HG03521 (cell line): ENCODE results near the gene FANCI.

ENCODE experiments used
- ATAC-seq: cut with Tn5 transposase; IDR thresholded peaks from one replicate; pipeline ENCODE4 v1.9.1; 2021; ENCODE audit warnings: mild to moderate bottlenecking, moderate library complexity; ENCODE audit not compliant: unreplicated experiment

Gene FANCI

DNA sequence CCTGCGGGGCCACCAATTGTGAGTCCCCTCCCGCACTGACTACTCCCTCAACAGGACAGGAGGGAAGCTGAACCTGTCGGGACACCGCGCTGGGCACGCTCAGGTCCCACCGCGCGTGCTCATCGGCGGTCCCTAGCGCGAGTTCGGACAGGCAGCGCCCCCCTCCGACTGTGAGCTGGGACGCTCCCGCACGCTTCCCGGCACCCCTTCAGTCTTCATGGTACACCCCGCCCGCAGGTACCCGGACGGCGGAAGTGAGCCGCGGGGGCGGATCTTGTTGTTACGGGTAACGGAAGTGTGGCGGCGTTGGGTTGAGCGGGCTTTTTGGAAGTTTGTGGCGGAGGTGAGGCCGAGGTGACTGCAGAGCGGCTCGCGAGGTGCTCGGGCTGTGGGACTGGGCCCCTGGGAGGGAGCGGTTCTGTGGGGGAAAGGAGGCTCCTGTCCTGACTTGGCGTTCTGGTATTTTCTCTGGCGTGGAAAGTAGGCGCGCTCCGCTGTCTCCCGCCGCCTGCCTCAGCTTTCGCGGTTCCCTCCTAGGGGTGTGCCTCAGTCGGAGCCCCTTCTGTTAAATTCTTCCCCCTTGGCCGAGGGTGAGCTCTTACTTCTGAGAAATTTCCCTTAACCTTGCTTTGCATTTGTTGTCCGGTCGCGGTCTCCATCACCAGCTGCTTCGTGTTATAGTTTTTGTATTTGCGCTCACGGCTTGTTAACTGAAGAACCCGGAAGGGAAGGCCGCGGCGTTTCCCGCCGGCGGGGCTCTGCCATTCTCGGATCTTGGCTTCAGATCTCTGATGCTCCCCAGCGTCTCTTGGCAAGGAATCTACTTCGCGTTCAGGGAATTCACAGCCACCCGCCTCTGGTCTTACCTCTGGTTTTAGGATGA, at the start of gene FANCI:
FANCI (plus strand) TSS at position 289 of the 883 bp plus-strand sequence. CDS start 3,669 bp downstream, outside the sequence.
- ATAC-seq, result peak; percentile 88

DNA sequence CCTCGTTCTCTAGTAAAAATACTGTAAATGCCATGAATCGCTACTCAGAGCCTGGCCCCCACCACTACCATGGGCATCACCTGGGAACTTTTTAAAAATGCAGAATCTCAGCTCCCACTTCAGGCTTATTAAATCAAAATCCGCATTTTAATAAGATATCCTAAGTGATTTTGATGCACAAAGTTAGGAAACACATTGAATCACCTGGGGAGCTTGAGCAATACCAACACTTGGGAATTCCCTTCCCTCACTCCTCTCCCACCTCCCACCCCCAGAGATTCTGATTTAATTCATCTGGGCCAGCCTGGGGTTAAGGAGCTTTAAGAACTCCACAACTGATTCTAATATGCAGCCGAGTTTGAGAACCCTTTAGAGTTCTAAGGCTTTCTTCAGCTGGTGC, 49.2 kb upstream of the FANCI start:
- ATAC-seq, result no peak

DNA sequence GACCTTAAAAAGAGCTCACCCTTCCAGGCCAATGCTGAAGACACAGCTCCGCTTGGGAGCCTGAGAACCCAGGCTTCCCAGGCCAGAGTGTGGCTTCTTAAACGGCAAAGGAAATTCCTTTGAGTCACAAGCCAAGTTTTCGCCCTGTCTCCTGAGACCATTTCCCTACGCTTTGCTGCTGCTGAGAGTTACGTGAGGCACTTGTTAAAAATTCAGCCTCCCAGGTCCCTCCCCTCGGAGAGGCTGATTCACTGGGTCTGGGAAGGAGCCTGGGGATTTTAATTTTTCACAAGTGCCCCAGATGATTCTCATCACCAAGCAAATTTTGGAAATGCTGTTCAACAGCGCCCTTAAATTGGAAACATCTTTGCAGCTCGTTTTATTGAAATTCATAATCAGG, 47.9 kb upstream of the FANCI start:
- ATAC-seq, result no peak

DNA sequence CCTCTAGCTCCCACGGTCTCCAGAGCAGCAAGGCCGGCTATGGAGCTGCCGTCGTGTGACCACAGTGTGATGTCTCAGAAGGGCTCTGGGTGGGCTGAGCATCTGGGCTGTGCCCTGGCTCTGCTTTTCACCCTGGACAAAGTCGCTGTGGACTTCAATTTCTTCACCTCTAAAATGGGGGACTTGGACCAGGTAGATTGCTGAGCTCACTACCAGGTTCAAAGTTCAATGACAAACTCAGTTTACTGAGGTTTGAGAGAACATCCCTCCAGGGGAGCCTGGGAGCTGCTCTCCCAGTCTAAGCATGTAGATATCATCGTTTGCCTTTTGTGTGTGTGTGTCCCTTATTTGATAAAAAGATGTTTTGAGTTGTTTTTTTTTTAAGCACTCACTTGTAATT, 47.5 kb upstream of the FANCI start:
- ATAC-seq, result no peak

DNA sequence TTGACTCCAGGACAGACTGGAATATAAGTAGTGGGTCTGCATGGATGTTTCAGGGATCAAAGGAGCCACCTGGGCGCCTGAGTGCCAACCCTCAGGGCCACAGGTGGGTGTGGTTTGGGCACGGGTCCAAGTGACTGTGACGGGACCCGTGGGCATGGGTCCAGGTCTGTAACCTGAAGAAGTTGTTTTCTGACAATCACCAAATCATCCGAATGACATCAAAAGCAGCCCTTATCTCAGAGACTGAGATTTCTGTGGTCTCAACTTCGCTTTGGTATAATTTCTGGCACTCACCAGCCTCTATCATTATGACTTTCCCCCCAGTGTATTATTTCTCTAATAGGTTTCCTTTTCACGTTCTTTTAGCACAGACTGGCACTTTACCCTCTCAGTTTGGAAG, 46.8 kb upstream of the FANCI start:
- ATAC-seq, result no peak

DNA sequence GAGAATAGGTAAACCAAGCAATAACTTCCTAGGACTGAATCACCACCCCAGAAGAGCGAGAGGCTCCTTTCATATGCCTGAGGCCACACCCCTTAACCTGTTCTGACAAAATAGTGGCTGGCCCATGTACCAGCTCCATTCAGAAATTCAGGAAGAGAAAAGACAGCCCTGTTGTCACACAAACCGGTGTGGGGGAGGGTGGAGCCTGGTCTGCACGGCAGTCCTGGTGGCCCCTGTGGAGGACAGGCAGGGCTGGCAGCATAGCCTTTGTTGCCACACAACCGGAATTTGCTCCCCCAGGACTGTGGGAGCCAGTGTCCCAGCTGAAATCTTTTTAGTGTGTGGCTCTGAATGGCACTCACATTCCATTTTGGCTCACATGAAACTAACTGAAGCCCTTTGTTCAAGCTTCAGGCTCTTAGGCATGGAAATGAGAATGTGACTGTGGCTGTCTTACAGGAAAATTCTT, 46.2 kb upstream of the FANCI start:
- no peak for ATAC-seq

DNA sequence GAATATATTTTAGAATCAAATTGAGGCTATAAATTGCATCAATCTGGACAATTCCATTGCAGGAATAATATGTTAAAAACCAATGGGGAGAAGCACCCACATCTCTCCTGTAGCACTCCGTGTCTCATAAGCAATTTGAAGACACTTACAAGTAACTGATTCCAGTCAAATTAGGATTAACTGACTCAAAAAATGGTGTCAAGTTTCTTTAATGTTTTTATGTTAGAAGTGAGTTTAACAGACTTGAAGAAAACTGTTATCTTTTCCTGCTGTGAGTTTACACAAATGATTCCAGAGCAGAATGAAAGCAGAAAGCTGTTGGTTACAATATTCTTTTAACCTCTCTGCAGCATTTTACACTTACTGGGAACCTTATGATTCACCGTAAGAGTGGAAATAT, 45.6 kb upstream of the FANCI start:
- ATAC-seq, result no peak

DNA sequence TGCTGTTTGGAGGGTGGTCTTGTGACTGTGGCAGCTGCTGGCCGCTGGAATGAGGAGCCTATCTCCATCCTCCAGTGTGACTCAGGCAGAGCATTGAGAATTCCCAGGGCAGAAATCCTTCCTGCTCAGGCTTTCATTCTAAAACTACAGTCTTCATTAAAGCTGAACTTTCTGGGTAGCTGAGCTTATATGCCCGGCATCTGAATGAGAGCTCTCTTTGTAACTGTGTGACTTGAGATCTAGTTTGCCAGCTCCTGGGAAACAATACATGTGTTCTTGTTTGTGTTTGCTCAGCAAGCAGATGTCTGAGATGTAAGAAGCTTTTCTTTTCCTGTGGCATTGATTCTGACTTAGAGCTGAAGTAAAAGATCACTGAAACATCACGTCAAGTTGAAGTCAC, 44.8 kb upstream of the FANCI start:
- ATAC-seq, result no peak

DNA sequence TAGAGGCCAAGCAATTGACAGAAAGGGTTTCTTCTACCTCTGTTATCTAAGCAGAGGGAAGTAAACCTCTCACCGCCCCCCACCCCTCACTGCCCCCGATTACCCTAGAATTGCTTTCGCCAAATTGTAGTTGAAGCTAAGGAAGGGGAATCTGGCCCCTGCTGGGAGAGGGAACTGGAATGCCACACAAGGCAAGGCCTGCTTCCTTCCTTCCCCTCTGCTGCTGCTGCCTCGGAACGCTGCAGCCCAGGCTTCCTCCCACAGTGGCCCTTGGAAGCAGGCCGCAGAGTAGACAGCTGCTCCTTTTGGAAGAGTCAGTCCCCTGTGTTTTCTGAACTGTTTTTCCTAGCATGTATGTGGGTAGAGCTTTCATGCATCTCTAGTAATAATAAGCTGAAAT, 44.0 kb upstream of the FANCI start:
- ATAC-seq, result no peak

DNA sequence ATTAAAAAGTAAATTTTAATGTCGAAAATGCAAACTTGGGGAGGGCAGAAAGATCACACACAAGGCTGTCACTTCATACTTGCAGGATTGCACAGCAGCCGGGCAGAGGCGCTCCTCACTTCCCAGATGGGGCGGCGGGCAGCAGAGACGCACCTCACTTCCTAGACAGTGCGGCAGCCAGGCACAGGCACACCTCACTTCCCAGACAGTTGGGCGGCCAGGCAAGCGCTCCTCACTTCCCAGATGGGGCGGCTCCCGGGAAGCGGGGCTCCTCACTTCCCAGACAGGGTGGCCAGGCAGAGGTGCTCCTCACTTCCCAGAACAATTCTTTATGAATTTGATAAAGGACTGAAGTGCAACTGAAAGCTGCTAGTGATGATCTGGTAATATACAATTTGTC, 43.6 kb upstream of the FANCI start:
- ATAC-seq, result no peak

DNA sequence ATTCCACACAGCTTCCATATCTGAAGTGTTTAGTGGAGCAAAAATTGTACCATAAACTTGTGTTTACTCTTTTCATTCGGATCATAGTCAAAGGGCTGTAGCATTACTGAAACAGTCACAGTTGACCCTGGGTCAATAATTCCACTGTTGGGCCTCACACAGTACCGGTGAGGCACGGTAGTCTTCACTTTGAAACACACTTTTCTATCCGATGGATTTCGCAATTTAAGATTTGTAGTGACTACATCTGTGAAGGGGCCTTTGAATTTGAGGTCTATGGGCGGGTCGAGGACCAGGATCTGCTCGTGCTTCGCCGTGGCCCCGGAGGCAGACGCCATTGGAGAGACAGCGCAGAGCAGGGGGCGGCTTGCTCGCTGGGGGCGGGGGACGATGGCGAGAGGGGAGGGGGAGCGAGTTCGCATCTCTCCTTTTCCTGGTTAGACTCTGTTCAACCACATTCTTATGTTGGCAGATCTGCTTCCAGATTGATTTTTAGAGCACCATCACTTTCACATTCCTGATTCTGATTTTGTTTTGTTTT, 42.2 kb upstream of the FANCI start:
- no peak for ATAC-seq

DNA sequence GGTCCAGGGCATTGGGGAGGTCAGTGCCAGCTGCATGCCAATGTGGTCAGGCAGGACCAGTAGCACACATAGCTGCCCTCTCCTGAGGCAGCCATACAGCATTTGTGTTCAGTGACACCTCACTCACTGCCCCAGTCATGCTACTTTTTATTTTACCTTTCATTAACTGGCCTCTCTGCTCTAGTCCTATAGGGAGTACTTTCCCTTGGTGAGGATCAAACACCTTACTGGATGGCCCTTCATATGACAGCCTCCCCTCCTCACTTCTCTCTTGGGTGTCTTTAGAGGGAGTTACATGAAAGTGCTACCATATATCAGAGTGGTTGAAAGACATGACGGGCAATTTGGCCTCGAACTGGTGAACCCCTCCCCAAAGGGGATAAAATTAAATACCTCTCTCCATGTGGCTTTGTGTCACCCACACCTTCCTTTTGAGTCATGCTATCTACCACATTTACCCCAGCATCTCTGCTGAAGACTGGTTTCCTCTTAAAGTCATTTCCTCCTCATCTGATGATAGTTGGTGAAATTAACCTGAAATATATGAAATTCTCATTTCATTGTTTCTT, 40.0 kb upstream of the FANCI start:
- no peak for ATAC-seq

DNA sequence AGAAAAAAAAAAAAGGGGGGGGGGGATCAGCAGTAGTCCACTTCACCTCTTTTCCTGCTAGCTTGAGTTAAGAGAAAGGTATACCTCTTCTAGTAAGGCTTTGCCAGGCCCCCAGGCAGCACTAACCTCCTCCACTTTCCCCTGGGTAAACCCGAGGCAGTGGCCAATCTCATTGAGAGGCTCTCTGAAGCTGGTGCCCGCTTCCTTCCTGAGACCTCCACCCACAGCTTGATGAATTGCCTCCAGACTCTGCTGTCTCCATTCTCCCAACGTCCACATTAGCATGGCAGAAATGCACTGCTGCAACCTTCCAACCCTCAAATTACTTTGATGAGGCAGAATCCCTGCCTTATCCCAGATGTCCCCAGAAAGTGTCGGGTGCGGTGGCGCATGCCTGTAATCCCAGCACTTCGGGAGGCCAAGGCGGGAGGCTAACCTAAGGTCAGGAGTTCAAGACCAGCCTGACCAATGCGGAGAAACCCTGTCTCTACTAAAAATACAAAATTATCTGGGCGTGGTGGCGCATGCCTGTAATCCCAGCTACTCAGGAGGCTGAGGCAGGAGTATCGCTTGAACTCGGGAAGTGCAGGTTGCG, 37.7 kb upstream of the FANCI start:
- ATAC-seq, result no peak

DNA sequence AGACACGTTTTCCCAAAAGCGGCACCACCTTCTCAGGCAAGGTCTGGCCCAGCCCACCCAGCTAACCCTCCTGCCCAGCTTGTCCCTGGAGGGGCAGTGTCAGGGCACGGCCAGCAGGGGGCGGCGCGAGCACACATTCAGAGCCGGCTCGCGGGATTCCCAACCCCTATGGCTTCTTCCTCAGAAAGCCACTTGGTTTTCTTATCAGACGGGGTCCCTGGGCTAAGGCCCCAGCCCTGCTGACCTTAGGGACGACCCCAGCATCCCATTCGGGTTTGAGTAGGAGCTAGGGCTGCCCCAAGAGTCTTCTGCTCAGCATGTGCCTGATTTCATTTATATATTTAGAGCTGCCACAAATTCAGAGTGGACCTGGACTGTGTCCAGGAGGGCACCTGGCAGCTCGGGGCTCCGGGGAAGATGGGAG, 36.9 kb upstream of the FANCI start:
- peak; percentile 70 for ATAC-seq

DNA sequence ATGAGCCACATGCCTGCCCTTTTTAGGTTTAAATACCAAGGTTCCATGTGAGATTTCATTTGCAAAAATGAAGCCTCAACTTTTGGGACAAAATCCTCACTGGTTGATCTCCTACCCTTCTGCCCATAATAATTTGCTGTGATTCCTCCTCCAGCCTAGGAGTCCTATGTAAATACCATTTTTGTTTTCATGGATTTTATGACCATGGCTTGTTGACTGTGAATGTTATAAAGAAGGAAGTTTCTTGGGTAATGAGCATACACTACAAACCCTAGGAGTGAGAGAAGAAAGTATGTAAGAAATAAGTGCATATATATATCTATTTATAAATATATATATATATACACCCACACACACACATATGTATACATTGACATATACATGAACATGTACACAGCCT, 35.5 kb upstream of the FANCI start:
- ATAC-seq, result no peak

DNA sequence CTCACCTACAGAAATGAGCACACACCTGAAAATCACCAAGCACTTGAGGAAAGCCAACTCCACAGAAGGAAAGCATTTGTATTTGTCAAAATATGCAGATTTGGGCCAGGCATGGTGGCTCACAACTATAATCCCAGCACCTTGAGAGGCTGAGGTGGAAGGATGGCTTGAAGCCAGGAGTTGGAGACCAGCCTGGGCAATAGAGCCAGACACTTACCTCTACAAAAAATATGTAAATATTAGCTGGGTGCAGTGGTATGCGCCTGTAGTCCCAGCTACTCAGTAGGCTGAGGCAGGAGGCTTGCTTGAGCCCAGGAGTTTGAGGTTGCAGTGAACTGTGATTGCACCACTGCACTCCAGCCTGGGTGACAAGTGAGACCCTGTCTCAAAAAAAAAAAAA, 34.7 kb upstream of the FANCI start:
- ATAC-seq, result no peak

DNA sequence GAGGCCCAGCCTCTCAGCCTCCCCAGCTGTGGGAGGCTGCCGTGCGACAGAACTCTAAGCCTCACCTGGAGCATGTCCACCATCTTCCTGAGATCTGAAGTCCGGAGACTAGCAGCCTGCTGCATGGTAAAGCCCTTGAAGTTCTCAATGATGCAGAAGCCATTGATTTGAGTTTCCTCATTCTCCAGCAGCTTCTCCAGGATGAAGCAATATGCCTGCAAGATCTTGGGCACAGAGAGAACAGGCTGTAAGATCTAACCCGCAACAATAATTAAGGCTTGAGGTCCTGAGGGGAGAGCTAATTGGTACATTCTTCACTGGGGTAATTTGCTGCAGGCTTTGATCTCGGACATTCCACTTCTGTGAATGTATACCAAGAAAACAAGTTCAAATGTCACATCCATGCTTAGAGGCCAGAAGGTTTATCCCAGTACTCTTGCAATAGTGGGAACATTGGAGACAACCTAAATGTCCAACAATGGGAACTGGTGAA, 32.1 kb upstream of the FANCI start:
- ATAC-seq, result no peak

DNA sequence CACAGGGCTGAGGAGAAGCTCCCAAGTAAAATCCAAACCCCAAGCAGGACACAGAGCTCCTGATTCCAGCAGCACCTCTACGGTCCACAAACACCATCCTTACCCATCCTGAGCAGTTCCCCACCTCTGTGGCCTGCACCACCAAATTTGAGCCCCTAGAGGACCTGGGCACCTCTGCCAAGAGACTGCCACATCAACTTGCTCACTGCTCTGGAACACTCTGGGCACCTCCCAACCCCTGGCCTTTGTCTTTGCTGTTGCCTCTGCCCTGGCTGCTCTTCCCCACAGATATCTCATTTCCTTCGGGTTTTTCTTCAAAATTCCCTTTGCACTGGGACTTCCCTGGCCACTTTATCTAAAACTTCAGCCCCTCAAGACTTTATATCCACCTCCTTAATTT, 28.2 kb upstream of the FANCI start:
- ATAC-seq, result no peak

DNA sequence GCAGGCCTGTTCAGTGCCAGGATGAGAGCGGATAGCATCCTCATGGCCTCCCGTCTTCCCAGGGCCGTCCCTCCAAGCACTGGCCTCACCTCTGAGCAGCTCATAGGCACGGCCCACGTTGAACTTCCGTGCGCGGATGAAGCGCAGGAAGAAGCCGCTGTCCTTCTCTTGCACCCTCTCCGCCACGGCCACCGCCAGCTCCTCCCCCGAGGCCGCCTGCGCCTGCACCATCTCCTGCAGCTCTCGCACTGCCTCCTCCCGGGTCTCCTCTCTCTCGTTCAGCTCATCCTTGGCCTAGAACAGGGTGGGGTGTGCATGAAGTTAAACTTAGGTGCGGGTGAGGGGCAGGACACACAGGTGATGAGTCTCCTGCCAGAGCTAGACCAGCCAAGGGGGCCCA, 26.7 kb upstream of the FANCI start:
- ATAC-seq, result no peak

DNA sequence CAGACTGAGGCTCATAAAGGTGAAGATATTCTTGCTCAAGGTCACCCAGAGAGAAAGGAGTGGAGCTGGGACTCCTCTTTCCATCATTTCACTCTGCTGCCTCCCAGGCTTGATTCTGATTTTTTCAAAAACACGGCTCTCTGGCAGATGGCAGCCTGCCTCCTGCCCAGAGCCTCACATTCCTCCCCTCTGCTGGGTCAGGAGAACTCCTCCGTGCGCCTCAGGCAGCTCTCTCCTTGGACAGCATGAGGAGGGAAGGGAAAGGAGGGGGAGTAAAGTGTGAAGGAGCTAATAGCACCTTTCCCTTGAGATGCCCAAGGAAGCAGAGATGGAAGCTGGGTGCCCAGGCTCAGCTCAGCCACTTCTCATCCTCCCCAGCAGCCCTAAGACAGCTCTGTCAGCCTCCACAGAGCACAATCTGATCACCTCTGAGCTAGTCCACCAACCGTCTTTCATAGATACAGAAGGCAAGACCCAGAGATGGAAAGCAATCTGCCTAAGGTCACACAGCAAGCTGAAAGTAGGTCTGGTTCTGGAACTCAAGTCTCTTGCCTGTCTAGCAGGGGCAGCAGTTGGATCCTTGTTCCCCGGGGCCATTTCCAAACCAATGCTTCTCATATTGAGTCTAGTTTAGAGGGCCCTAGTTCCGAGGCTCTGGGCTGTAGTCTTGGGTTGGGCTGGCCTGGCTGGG, 25.9 kb upstream of the FANCI start:
- ATAC-seq, result no peak

DNA sequence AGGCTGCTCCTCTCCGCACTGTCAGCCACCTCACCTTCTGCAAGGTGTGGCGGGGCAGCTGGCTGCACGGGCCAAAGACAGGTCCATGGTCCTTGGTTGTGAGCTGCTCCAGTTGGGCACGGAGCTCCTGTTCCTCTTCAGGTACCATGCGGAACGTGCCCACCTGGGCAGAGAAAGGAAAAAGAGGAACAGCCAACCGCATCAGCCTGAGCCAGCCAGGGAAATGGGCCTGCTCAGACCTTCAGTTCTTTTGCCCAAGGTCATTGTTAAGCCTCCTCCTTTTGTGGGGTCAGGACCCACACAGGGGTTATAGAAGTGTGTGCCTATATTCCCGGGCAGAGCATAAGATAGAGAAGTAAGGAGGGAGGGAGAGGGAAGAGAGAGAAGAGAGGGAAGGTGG, 25.2 kb upstream of the FANCI start:
- ATAC-seq, result no peak
